RPMI7951 (cell line): Measurements from ENCODE around the gene GJA3. TPM values are rescaled to one million over a fixed set of nuclear protein-coding genes. Genes with fewer than 3 reads are reported as not detected.

Experiments
- total RNA-seq: library from RNA; depleted of rRNA; stranded (reverse); fragments of >200 nt; shearing (Covaris generic); gene quantifications from 2 replicates; pipeline ENCODE4 v1.2.3, GENCODE V29; 2014; rRNA removed

GJA3 gene
- total RNA-seq, 1 experiment from 2014 or later = 1.1 TPM

Other genes with a start within 250 kb of the GJA3 start
- gene ZMYM2, start 202.3 kb downstream of the GJA3 start, total RNA-seq = 25.6 and 31.7 TPM in 2 replicates
- 0.59 and 0.72 TPM in 2 replicates for gene GJB2, start 31.9 kb upstream of the GJA3 start, total RNA-seq
- not detected in 2 replicates for gene GJB6, start 71.3 kb upstream of the GJA3 start, total RNA-seq